ENCODE results near the gene AMER1.

AMER1 gene

GRCh38 chrX:64169988-64170387, 35.5 kb downstream of the AMER1 start:
- 75% methylated on average over 1 of the region's 1 CpG for WGBS
- Histone ChIP-seq H3K4me2 (ENCODE audit: low read length, poor library complexity, severe bottlenecking) (no peak overlapping the region), H2AK5ac (ENCODE audit: low read length, severe bottlenecking) (no peak overlapping the region), H2AFZ (ENCODE audit: low read depth, low read length) (no peak overlapping the region), H3K27me3 (ENCODE audit: control insufficient read depth in 1 of 2, insufficient read depth in 1 of 2, low read length in 2 of 2) (peaks cover 0 to 14% of the 10 kb centered on the region in 2 experiments), H4K8ac (ENCODE audit: low read length) (no peak overlapping the region), H3K27ac (ENCODE audit: low read length, poor library complexity, severe bottlenecking) (no peak overlapping the region), H3K79me1 (replicated peaks; ENCODE audit: low read length, poor library complexity, severe bottlenecking) (no peaks in the 10 kb centered on the region), H3K36me3 (ENCODE audit: control insufficient read depth in 1 of 2, insufficient read depth in 2 of 2, low read depth in 1 of 2, low read length in 2 of 2) (no peaks in the 10 kb centered on the region), H3K14ac (ENCODE audit: low read length in 2 of 2) (no peak overlapping the region), H4K91ac (ENCODE audit: low read length) (no peak overlapping the region), H2BK5ac (ENCODE audit: low read depth, low read length, poor library complexity, severe bottlenecking) (no peak overlapping the region), H2BK12ac (ENCODE audit: low read length in 2 of 2) (no peak overlapping the region), H2BK120ac (ENCODE audit: low read depth, low read length) (no peak overlapping the region), H2BK15ac (ENCODE audit: low read depth, poor library complexity, severe bottlenecking) (no peak overlapping the region), H3K4me3 (ENCODE audit: insufficient read depth in 1 of 2, low read depth in 1 of 2, low read length in 2 of 2) (no peak overlapping the region), H3K4ac (ENCODE audit: low read depth in 1 of 2, low read length in 2 of 2) (no peak overlapping the region), H3K23ac (ENCODE audit: low read length in 2 of 2) (no peak overlapping the region), H3K4me1 (ENCODE audit: control insufficient read depth, insufficient read depth, low read depth, low read length) (no peaks in the 10 kb centered on the region), H3K18ac (ENCODE audit: low read depth in 1 of 2, low read length in 2 of 2) (no peak overlapping the region), H3K9ac (ENCODE audit: low read length) (no peak overlapping the region), H3K9me3 (ENCODE audit: control insufficient read depth, low read length) (peaks cover 3% of the 10 kb centered on the region)
- DNase-seq, result no peak

- H2BK120ac ChIP-seq (ENCODE audit: low read depth, low read length), result no peak overlapping the region
- no peak overlapping the region for H2AK5ac ChIP-seq (ENCODE audit: low read length, severe bottlenecking)
- H3K4me1 ChIP-seq (ENCODE audit: control insufficient read depth, insufficient read depth, low read depth, low read length), result no peaks in the 10 kb centered on the region
- no peak overlapping the region for H3K4me3 ChIP-seq (ENCODE audit: insufficient read depth in 1 of 2, low read depth in 1 of 2, low read length in 2 of 2)
- no peak overlapping the region for H3K4me2 ChIP-seq (ENCODE audit: low read length, poor library complexity, severe bottlenecking)
- no peak overlapping the region for H3K9ac ChIP-seq (ENCODE audit: low read length)
- no peak overlapping the region for H3K23ac ChIP-seq (ENCODE audit: low read length in 2 of 2)
- H2BK12ac ChIP-seq (ENCODE audit: low read length in 2 of 2), result no peak overlapping the region
- H2BK5ac ChIP-seq (ENCODE audit: low read depth, low read length, poor library complexity, severe bottlenecking), result no peak overlapping the region
- H3K14ac ChIP-seq (ENCODE audit: low read length in 2 of 2), result no peak overlapping the region
- H3K27ac ChIP-seq (ENCODE audit: low read length, poor library complexity, severe bottlenecking), result no peak overlapping the region
- H3K4ac ChIP-seq (ENCODE audit: low read depth in 1 of 2, low read length in 2 of 2), result no peak overlapping the region
- no peaks in the 10 kb centered on the region for H3K36me3 ChIP-seq (ENCODE audit: control insufficient read depth in 1 of 2, insufficient read depth in 2 of 2, low read depth in 1 of 2, low read length in 2 of 2)
- H2BK15ac ChIP-seq (ENCODE audit: low read depth, poor library complexity, severe bottlenecking), result no peak overlapping the region
- H3K18ac ChIP-seq (ENCODE audit: low read depth in 1 of 2, low read length in 2 of 2), result no peak overlapping the region
- no peaks in the 10 kb centered on the region for H3K79me1 ChIP-seq (replicated peaks; ENCODE audit: low read length, poor library complexity, severe bottlenecking)
- H4K8ac ChIP-seq (ENCODE audit: low read length), result no peak overlapping the region
- H2AFZ ChIP-seq (ENCODE audit: low read depth, low read length), result no peak overlapping the region
- no peaks in the 10 kb centered on the region for H3K27me3 ChIP-seq (ENCODE audit: control insufficient read depth in 1 of 2, insufficient read depth in 1 of 2, low read length in 2 of 2)
- WGBS, result 21% methylated on average over 4 of the region's 6 CpGs
- DNase-seq, result no peak
- H3K9me3 ChIP-seq (ENCODE audit: control insufficient read depth, low read length), result peaks cover 10% of the 10 kb centered on the region
- H4K91ac ChIP-seq (ENCODE audit: low read length), result no peak overlapping the region
Observed at GRCh38 chrX:64152857-64153256, 52.7 kb downstream of the AMER1 start.

- no peak overlapping the region for H3K18ac ChIP-seq (ENCODE audit: low read depth in 1 of 2, low read length in 2 of 2)
- no peak overlapping the region for H3K4me3 ChIP-seq (ENCODE audit: insufficient read depth in 1 of 2, low read depth in 1 of 2, low read length in 2 of 2)
- no peak for DNase-seq
- peaks cover 10% of the 10 kb centered on the region for H3K9me3 ChIP-seq (ENCODE audit: control insufficient read depth, low read length)
- no peaks in the 10 kb centered on the region for H3K79me1 ChIP-seq (replicated peaks; ENCODE audit: low read length, poor library complexity, severe bottlenecking)
- H3K9ac ChIP-seq (ENCODE audit: low read length), result no peak overlapping the region
- no peak overlapping the region for H2AK5ac ChIP-seq (ENCODE audit: low read length, severe bottlenecking)
- no peak overlapping the region for H3K4ac ChIP-seq (ENCODE audit: low read depth in 1 of 2, low read length in 2 of 2)
- no peak overlapping the region for H4K8ac ChIP-seq (ENCODE audit: low read length)
- no peak overlapping the region for H2BK12ac ChIP-seq (ENCODE audit: low read length in 2 of 2)
- H3K27me3 ChIP-seq (ENCODE audit: control insufficient read depth in 1 of 2, insufficient read depth in 1 of 2, low read length in 2 of 2), result peaks cover 0 to 1% of the 10 kb centered on the region in 2 experiments
- H3K27ac ChIP-seq (ENCODE audit: low read length, poor library complexity, severe bottlenecking), result no peak overlapping the region
- H2BK120ac ChIP-seq (ENCODE audit: low read depth, low read length), result no peak overlapping the region
- H3K23ac ChIP-seq (ENCODE audit: low read length in 2 of 2), result no peak overlapping the region
- no peak overlapping the region for H3K4me2 ChIP-seq (ENCODE audit: low read length, poor library complexity, severe bottlenecking)
- no peak overlapping the region for H2AFZ ChIP-seq (ENCODE audit: low read depth, low read length)
- H3K14ac ChIP-seq (ENCODE audit: low read length in 2 of 2), result no peak overlapping the region
- H2BK5ac ChIP-seq (ENCODE audit: low read depth, low read length, poor library complexity, severe bottlenecking), result no peak overlapping the region
- no peak overlapping the region for H4K91ac ChIP-seq (ENCODE audit: low read length)
- no peaks in the 10 kb centered on the region for H3K4me1 ChIP-seq (ENCODE audit: control insufficient read depth, insufficient read depth, low read depth, low read length)
- H2BK15ac ChIP-seq (ENCODE audit: low read depth, poor library complexity, severe bottlenecking), result no peak overlapping the region
- H3K36me3 ChIP-seq (ENCODE audit: control insufficient read depth in 1 of 2, insufficient read depth in 2 of 2, low read depth in 1 of 2, low read length in 2 of 2), result no peaks in the 10 kb centered on the region
Observed at GRCh38 chrX:64151911-64152310, 53.6 kb downstream of the AMER1 start.

GRCh38 chrX:64150775-64151174, 54.7 kb downstream of the AMER1 start:
- no peak overlapping the region for H2BK12ac ChIP-seq (ENCODE audit: low read length in 2 of 2)
- H3K36me3 ChIP-seq (ENCODE audit: control insufficient read depth in 1 of 2, insufficient read depth in 2 of 2, low read depth in 1 of 2, low read length in 2 of 2), result no peaks in the 10 kb centered on the region
- H2BK5ac ChIP-seq (ENCODE audit: low read depth, low read length, poor library complexity, severe bottlenecking), result no peak overlapping the region
- H2AK5ac ChIP-seq (ENCODE audit: low read length, severe bottlenecking), result no peak overlapping the region
- H4K91ac ChIP-seq (ENCODE audit: low read length), result no peak overlapping the region
- no peak overlapping the region for H3K14ac ChIP-seq (ENCODE audit: low read length in 2 of 2)
- no peak overlapping the region for H3K23ac ChIP-seq (ENCODE audit: low read length in 2 of 2)
- WGBS, result no CpG with 5 or more reads among the region's 2 CpGs
- H3K9me3 ChIP-seq (ENCODE audit: control insufficient read depth, low read length), result peaks cover 7% of the 10 kb centered on the region
- no peak overlapping the region for H2BK15ac ChIP-seq (ENCODE audit: low read depth, poor library complexity, severe bottlenecking)
- H3K27me3 ChIP-seq (ENCODE audit: control insufficient read depth in 1 of 2, insufficient read depth in 1 of 2, low read length in 2 of 2), result peaks cover 0 to 4% of the 10 kb centered on the region in 2 experiments
- H3K27ac ChIP-seq (ENCODE audit: low read length, poor library complexity, severe bottlenecking), result no peak overlapping the region
- no peaks in the 10 kb centered on the region for H3K79me1 ChIP-seq (replicated peaks; ENCODE audit: low read length, poor library complexity, severe bottlenecking)
- H3K4me1 ChIP-seq (ENCODE audit: control insufficient read depth, insufficient read depth, low read depth, low read length), result no peaks in the 10 kb centered on the region
- no peak overlapping the region for H3K4me2 ChIP-seq (ENCODE audit: low read length, poor library complexity, severe bottlenecking)
- no peak overlapping the region for H3K4ac ChIP-seq (ENCODE audit: low read depth in 1 of 2, low read length in 2 of 2)
- no peak overlapping the region for H3K4me3 ChIP-seq (ENCODE audit: insufficient read depth in 1 of 2, low read depth in 1 of 2, low read length in 2 of 2)
- no peak overlapping the region for H4K8ac ChIP-seq (ENCODE audit: low read length)
- no peak overlapping the region for H2AFZ ChIP-seq (ENCODE audit: low read depth, low read length)
- H3K9ac ChIP-seq (ENCODE audit: low read length), result no peak overlapping the region
- no peak overlapping the region for H3K18ac ChIP-seq (ENCODE audit: low read depth in 1 of 2, low read length in 2 of 2)
- DNase-seq, result no peak
- no peak overlapping the region for H2BK120ac ChIP-seq (ENCODE audit: low read depth, low read length)

Measured in mesenchymal stem cell (in vitro differentiated cells and primary cell).